Activated naive CD8-positive, alpha-beta T cell treated with anti-CD3 and anti-CD28 coated beads, Interleukin-2, amount 50 U/mL, for 16 hours (primary cell): ENCODE measurements around the gene TRABD2B.

Source experiments
- DNase-seq: peaks from one replicate; pipeline ENCODE4 v3.0.0-alpha.2; 2020; ENCODE audit warnings: low read depth, low spot score

Gene TRABD2B

GRCh38 chr1:47911892-47912291, 85.3 kb downstream of the TRABD2B start:
- no peak for DNase-seq

- no peak for DNase-seq
Measured at GRCh38 chr1:47911424-47911823, 85.8 kb downstream of the TRABD2B start.

- no peak for DNase-seq
Measured at GRCh38 chr1:47908258-47908657, 88.9 kb downstream of the TRABD2B start.

GRCh38 chr1:47907177-47907528, 90.0 kb downstream of the TRABD2B start:
- DNase-seq: no peak

GRCh38 chr1:47906527-47907176, 90.5 kb downstream of the TRABD2B start:
- no peak for DNase-seq

- DNase-seq: no peak
Measured at GRCh38 chr1:47906009-47906432, 91.2 kb downstream of the TRABD2B start.

- DNase-seq: no peak
Measured at GRCh38 chr1:47903723-47904122, 93.5 kb downstream of the TRABD2B start.

- no peak for DNase-seq
Measured at GRCh38 chr1:47901001-47901575, 96.1 kb downstream of the TRABD2B start.

GRCh38 chr1:47898133-47898845, 98.9 kb downstream of the TRABD2B start:
- no peak for DNase-seq

- DNase-seq: no peak
Measured at GRCh38 chr1:47895279-47896125, 101.7 kb downstream of the TRABD2B start.

- no peak for DNase-seq
Measured at GRCh38 chr1:47894410-47895278, 102.5 kb downstream of the TRABD2B start.

- DNase-seq: no peak
Measured at GRCh38 chr1:47893412-47893811, 103.8 kb downstream of the TRABD2B start.

- DNase-seq: no peak
Measured at GRCh38 chr1:47890779-47891178, 106.4 kb downstream of the TRABD2B start.

- no peak for DNase-seq
Measured at GRCh38 chr1:47888294-47888629, 108.9 kb downstream of the TRABD2B start.

GRCh38 chr1:47887475-47888293, 109.5 kb downstream of the TRABD2B start:
- no peak for DNase-seq

GRCh38 chr1:47887060-47887459, 110.1 kb downstream of the TRABD2B start:
- DNase-seq: no peak

- no peak for DNase-seq
Measured at GRCh38 chr1:47886141-47886540, 111.0 kb downstream of the TRABD2B start.

- no peak for DNase-seq
Measured at GRCh38 chr1:47885062-47885830, 111.9 kb downstream of the TRABD2B start.

- no peak for DNase-seq
Measured at GRCh38 chr1:47883963-47884362, 113.2 kb downstream of the TRABD2B start.
